Cardiac septum (tissue), 1 donor: ENCODE results near the gene TRAK1. TPM values are rescaled to one million over a fixed set of nuclear protein-coding genes. Genes with fewer than 3 reads are reported as not detected.

ENCODE experiments used
- DNase-seq: peaks from one replicate; pipeline ENCODE4 v3.0.0-alpha.2; 2020; ENCODE audit warnings: low spot score
- intact Hi-C: fragments of 100-400 bp; cut with DNase I; formaldehyde crosslinking; loops from one replicate; pipeline ENCODE4 v1.14.0; 2022
- total RNA-seq: library from RNA; stranded (reverse); fragmentation: NEBNext Ultra II Directional; extraction: Animal tissue kit (Norgen Biotek cat#: 25700); gene quantifications from one replicate; pipeline ENCODE4 v1.2.1, GENCODE V29; 2021
- donor health status: DM: no; HTN: no; CAD: no.

Gene TRAK1
- total RNA-seq, 1 donor from 2014 or later = 246 TPM

DNA sequence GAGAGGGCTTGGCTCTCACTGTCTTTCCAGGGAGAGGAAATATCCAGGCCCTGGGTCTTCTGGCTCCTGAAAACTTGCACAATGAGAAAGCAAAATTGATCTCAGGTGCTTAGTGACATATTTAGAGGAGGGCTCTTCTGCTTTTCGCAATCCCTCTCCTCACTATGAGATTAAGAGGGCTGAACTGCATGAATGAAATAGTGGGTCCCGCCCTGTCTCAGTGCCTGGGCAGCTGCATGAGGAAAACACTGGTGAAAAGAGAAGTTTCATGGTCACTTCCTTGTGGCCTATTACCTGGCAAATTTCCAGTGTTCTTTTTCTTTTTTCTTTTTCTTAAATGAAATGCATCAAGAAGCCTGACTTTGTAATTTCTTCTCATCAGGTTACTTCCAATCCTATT is 73.5 kb downstream of the TRAK1 start:
- DNase-seq = no peak
- intact Hi-C loops = no loop called here

DNA sequence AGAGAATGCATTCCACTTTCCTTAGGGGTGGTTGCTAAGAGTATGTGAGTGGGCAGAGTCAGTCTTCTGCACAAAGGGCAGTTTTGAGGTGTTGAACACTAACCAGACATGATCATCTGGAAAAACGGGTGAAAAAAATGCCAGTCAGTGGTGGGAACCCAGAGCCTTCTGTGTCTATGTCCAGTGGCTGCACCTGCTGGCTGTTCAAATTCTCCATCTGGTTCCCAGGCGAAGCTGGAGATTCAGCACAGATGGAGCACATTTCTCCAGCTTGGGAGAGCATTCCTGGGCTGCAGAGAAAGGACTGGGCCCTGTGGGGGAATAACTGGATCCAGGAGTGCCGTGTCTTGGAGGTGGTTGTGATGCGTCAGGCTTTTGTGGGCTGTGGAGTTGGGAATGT is 74.1 kb downstream of the TRAK1 start:
- no peak for DNase-seq
- intact Hi-C loops = no loop called here

DNA sequence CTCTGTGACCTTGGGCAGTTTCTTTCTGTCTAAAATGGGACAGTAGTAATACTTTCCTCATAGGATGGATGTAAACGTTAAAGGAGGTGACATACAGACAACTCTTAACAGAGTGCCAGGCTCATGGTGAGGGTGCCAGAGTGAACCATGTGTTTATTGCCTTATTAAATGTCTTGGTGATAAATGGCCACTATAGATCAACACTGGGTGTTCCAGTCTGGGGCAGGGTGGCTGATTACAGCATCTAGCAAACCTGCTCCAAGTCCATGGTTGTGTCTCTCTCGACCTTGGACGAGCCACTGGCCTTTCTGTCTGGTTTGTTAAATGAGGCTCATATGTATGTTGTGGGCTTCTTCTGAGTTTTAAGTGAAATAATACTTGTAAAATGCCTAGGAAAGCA is 75.1 kb downstream of the TRAK1 start:
- no peak for DNase-seq
- intact Hi-C loops = no loop called here

DNA sequence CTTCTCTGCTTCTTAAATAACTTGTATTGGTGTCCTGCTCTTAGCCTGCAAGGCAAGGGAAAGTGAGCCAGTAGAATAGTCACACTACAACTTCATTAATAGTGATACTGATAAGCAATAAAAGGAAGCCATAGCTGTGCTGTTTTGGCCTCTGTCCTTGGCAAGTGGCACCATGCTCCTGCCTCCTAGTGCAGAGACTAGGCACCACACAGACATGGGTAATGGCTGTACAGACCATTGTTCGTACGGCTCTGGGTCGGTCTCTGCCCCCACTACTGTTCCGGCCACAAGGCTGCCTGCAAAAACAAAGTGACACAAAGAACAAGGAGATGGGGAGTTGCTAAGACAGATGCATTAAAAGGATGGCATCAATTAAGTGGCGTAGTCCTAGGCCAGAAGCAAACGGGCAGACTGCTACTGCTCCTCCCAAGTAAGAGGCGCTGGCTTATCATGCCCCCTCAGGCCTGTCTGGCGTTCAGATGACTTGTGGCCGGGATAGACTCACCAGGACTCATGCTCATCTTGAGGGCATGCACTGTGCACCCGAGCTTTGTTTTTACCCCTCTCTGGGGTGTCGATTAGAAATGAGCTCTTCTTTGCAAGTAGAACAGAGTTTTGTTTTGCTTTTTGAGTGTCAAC is 75.6 kb downstream of the TRAK1 start:
- intact Hi-C loops = no loop called here
- no peak for DNase-seq

DNA sequence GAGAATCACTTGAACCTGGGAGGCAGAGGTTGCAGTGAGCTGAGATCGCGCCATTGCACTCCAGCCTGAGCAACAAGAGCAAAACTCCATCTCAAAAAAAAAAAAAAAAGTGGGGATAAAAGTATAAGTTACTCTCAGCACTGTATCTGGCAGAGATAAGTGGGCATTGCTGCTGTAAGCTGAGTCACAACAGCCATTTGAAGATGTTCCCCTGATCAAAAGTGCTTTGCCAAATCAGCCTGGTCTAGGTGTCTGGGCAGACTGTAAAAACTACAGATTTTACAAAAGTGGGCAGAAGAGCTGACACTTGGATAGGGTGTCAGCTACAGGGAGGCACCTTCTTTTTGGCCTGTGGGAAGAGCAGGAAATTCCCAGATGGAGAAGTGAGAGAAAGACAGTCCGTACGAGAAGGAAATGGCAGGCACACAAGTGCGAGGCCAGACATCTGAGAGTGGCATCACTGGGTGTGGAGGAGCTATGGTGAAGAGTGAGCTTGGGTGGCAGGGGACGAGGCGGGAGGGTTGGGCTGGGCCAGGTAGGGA is 78.5 kb downstream of the TRAK1 start:
- intact Hi-C loops = no loop called here
- DNase-seq = no peak

DNA sequence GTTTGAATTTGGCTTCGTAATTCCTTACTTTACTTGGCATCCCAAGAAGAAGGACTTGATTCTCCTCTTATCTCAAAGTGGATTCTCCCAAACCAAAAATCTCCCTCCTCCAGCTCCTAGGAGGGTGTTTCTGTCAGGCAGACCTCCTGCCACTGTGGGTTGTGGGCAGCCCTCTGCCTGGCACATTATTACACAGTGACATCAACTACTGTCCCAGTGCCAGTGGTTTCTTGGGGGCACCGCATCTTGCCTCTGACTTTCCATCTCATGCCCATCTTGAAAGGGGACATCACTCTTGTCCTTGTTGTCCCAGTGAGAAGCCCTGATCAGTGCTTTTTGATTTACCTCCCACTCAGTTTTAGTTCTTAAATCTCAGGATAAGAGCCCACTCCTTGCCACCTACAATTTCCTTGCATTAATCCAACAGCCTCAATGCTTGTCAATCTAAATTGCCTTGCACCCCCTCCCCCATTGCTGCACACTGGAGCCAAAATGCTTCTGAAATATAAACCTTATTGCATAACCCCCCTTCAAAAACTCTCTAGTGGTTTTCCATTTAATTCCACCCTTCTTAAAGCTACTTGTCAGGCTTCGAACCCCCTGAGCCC is 81.0 kb downstream of the TRAK1 start:
- intact Hi-C loops = no loop called here
- DNase-seq = no peak

DNA sequence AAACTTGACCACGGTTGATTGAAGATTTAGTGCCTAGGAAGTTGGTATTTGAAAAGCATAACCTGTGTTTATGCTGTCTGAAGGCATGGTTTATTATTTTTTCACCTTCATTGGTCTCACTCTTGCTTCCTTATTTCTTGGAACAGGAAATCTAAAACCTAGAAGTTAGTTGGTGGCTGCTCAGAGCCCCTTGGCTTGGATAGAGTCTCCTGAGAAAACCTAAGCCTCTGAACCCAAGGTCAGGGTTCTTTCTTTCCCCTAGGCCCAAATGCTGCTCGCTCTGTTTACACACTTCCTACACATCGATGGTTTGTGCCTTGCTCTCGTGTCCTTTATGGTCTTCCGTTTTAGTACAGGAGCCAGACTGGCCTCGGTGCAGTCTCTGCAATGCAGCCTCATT is 82.2 kb downstream of the TRAK1 start:
- no peak for DNase-seq
- intact Hi-C loops = no loop called here

DNA sequence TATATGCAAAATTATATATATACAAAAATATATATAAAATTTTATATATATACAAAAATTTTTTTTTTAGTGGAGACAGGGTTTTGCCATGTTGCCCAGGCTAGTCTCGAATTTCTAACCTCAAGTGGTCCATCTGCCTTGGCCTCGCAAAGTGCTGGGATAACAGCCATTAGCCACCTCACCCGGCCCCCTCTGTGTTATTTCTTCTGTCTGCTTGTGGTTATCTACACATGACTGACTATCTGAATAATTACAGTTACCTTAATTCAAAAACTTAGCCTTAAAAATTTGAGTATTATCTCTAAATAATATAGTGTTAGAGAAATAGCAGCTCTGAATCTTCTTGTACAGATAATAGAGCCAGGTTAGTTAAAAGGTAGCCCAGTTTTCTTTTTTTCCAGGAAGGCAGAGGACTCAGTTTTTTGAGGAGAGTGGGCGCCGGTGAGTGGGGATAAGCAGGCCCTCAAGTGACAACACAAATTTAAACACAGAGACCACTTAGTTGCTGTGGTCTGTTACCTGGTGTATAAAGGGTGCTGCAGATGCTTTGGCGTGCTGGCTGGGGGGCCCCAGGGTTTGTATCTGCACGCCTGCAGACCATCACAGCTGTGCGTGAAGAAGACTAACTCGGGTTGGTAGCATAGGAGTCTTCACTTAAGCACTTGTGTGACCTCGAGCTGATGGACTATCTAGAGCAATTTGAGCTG is 83.7 kb downstream of the TRAK1 start:
- intact Hi-C loops = no loop called here

DNA sequence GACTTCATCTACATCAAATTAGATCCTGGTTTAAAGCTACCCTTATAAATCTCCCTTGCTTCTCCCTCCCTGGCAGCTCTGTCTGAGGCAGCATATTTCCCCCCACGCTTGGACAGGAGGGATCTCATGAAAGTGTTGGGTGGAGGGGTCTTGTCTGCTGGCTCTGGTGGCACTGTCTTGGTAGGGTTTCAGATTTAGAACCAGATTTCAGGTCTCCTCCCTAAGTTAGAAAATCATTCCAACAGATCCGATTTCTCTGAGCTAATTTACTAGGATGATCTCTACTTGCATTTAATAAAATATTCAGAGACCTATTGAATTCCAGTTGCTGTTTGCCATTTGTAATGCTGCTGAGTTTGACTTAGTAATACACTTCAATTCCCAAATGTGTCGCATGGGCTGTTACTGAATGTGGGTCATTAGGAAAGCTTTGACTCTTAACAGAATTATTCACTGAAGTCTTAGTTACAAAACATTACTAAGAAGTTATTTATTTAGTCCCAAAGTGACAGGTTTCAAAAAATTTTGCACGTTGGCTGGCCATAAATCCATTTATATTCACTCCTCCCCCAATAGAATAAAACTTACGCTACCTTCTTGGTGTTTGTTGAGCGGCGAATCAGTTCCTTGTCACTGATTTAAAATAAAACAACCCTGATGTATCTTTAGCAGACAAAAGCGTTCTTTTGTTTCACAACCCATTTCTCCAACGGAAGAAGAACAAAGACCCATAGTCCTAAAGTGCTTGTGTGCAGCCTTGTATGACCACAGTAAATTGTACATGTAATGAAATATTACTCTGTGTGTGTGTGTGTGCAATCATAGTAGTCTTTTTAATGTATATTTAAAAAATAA is 84.5 kb downstream of the TRAK1 start:
- intact Hi-C loops = no loop called here
- no peak for DNase-seq

More for the DNA sequence above, 83.7 kb downstream of the TRAK1 start:
- DNase-seq = no peak

DNA sequence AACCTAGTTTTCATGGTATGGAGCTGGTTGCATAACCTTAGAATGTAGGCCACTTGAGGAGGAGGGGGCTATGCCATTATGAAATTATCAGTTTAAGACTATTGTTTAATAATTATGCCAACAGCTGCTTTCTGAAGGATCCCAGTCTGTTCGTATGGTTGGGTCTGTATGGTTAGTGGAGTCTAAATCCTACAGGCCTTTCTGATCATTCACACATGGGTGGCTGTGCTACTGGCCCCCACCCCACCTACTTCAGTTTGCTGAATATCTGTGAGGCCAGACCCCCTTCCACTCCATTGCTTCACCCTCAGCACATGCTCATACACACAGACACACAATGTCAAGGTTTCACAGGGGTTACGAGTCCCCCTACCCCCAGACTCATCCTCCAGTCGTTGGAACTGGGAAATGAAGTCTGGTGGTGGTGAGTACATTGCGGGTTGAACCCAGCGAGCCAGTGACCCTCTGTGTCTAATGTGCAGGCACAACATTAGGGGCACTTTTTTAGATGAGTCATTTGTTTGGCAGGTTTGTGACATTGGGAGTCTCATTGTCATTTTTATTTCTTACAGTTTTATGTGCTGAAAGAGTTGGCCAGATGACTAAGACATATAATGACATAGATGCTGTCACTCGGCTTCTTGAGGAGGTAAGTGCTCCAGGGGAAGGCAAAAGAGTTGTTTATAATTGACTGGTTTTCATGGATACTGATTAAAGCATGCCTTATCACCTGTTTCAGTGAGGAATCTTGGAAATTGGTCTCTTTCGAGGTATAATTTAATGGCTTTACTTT is 85.3 kb downstream of the TRAK1 start:
- intact Hi-C loops = no loop called here
- no peak for DNase-seq

DNA sequence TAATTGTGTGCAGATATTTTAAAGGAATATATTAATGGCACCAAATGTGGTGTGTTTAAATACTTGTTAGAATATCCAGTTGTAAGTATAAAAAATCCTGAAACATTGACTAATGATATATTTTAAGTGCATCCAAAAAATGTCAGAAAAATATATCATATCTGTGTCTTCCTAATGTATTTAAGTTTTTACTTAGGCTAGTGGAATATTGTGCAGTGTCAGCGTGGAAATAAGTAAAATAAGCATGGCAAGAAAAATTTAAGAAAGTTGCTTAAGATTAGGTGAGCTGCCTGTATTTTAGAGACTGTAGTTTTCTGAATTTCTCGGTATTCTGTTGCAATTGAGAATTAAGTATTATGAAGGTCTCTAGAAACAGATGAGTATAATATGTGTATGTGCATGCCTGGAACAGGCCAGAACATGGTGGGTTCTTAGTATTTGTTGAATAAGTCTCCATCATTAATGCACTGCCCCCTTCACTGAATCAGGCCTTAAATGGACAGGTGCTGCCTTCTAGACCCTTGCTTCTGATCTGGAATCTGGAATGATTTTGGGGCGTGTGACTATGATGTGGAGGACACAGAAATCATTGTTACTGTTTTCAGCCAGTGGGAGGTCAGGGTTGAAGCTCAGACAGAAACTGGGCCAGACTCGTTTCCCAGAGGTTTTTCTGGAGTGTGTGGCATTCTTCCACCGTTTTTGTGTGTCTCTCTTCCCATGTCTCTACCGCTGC is 86.1 kb downstream of the TRAK1 start:
- intact Hi-C loops = no loop called here
- no peak for DNase-seq

DNA sequence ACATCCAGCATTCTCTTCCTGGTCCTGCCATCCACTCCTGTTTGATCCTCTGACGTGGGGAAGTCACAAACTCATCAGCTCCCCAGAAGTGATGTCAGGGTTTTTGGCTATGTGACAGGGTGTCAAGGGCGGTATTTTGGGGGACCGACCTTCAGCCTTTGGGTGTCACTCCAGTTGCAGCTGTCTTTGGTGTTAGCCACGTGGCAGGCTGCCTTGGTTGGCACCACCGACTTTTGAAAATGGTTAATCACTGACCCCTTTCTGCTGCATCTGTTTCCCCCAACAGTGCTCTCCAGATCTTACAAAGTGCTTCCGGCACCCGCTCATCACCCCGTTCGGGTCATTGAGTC is 86.6 kb downstream of the TRAK1 start:
- no peak for DNase-seq
- intact Hi-C loops = no loop called here

DNA sequence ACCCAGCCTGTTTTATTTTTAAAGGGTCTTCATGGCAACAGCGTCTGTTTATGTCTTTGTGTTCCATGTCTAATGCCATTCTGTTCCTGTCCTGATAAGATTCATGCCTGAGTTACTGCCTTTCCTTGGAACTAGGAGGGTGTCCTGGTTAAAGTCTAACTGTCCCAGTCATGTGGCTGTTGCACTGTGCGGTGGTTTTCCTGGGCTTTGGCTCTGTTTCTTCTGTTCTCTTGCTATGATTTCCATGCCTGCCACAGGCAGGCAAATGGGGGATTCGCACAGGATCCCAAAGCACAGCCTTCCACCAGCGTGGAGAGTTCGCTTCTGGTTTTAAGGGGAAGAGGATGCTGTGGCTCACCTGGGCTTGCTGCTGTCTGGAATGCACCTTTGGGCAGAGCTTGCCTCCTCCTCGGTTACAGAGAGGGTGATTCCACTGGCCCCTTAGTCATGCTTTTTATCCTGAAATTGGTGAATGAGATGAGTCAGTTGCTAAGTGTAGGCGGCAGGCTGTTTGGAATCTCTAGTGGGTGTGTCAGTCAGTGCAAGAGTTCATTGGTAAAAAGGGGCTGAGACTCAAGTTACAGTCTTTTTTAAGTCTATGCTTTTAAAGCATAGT is 88.1 kb downstream of the TRAK1 start:
- DNase-seq = no peak
- intact Hi-C loops = no loop called here

DNA sequence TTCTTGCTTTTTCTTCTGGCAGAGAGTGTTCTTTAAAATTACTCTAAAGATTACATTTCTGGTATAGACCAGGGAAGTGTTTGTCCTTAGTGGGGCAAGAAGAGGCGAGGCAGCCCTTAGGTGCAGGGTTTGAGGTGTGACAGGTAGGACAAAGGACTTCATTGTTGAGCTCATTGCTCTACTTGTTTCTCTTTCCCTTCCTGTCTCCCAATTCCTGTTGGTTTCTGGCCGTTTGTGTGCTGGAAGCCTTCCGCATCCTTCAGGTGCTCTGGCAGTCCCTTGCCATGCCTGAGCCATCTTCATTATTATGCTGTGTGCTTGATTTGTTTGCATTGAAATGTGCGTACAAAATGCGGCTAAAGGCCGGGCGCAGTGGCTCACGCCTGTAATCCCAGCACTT is 89.7 kb downstream of the TRAK1 start:
- intact Hi-C loops = no loop called here
- DNase-seq = no peak

DNA sequence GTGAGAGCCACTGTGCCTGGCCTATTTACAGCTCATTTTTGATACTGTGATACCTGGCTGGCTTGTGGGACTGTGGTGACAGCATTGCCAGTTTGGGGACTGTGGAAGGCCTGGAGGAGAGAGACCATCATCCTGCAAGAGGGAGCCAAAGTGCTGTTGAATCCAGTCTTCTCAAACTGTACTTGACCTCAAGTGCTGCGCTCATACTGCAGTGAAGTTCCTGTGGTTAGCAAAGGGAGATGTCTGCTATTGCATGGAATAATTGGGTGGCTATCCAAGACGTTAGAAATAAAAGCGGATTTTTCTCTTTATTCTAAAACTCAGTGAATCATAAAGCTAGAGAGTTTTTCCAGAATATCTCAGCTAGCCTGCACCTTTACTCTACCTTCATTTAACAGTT is 91.4 kb downstream of the TRAK1 start:
- DNase-seq = no peak
- intact Hi-C loops = no loop called here

DNA sequence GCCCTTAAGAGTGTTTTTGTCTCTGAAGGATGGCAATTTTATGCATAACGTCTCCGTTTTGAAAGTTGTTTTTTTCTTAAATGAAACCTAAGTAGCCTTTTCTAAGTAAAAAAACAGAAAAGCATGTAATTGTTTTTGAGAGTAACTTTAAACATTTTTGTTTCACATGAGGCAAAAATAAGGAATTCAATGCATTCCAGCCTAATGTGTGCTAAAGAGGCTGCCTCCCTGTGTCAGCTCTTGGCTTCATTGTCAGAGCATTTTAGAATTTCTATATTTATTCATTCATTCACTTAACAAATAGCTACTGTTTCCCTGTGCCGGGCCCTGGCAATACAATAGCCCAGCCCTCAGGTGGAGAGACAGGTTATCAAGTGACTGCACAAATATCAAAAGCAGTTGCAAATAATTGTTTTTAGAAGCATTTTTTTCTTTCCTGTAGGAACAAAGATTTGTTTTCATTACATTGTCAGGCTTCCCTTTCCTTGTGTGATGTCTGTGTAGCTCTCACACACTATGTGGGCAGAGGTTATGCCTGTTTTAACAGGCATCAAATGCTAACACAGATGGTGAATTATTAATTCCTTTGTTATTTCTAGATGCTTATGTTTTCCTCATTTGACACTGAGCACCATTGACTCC is 93.0 kb downstream of the TRAK1 start:
- intact Hi-C loops = no loop called here
- DNase-seq = no peak

DNA sequence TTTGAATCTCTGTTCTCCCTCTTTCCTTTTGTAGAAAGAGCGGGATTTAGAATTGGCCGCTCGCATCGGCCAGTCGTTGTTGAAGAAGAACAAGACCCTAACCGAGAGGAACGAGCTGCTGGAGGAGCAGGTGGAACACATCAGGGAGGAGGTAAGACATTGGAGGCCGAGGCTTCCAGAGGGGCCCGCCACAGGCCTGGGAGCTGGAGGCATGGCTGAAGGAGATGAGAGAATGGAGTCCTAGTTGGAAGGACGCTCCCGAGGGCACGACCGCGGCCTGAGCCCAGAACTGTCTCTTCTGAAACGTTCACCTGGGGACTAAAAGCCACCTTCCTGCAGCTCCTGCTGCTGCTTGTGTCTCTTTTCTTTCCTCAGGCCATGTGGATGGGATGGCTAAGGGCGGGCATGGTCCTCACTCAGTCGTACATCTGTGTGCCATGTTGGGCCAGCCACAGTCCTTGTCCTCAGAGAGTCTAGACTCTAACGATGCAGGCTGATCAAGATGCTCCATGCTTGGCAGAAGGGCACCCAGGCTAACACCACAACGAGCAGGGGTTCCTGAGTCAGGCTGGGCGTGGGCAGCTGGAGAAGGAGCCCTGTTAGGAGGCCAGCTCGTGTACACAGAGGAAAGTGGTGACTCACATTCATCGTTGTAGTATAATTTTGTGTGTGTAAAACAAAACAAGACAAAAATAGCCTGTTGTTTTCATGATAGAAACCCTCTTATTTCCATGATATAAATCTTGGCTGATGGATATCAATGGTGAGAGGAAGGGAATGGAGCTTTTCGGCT is 93.7 kb downstream of the TRAK1 start:
- intact Hi-C loops = no loop called here

More for the DNA sequence above, 93.7 kb downstream of the TRAK1 start:
- no peak for DNase-seq
